Tibial artery (tissue), 4 donors: ENCODE measurements around the gene ATP1A1.

Experiments
- DNase-seq, 2 donors: peaks; one replicate each; pipeline ENCODE4 v3.0.0-alpha.2; 2019
- H3K27ac ChIP-seq, 2 donors: fragments of 200-600 bp; sonication (generic) in 1 of 2; 1 replicate in 1 of 2; 2 replicates in 1 of 2; pipeline ENCODE4 v1.5.1; 2018 to 2019; ENCODE audit warnings: mild to moderate bottlenecking in 1 of 2
- H3K27me3 ChIP-seq, 2 donors: fragments of 200-600 bp; sonication (generic) in 1 of 2; one replicate each; pipeline versions ENCODE4 v1.5.1 to v1.6.0; 2016 to 2019
- H3K36me3 ChIP-seq, 3 donors: fragments of 200-600 bp; sonication (generic) in 2 of 3; one replicate each; pipeline ENCODE4 v1.5.1; 2016 to 2019; ENCODE audit warnings: mild to moderate bottlenecking in 2 of 3
- H3K4me1 ChIP-seq, 4 donors: fragments of 200-600 bp; sonication (generic) in 2 of 4; 1 replicate in 3 of 4; 2 replicates in 1 of 4; pipeline ENCODE4 v1.5.1; 2016 to 2019
- H3K4me3 ChIP-seq, 2 donors: fragments of 200-600 bp; sonication (generic) in 1 of 2; 1 replicate in 1 of 2; 2 replicates in 1 of 2; pipeline ENCODE4 v1.5.1; 2018 to 2019; ENCODE audit warnings: mild to moderate bottlenecking in 2 of 2
- H3K9me3 ChIP-seq, 3 donors: fragments of 200-600 bp; sonication (generic) in 1 of 3; one replicate each; pipeline ENCODE4 v1.5.1; 2016 to 2019
- CTCF ChIP-seq, 2 experiments: fragments of 200-600 bp in 1 of 2; fragments of 450-650 bp in 1 of 2; IDR thresholded peaks; one replicate each; pipeline ENCODE4 v1.5.1; 2017 to 2019; ENCODE audit warnings: antibody characterized with exemption in 2 of 2, mild to moderate bottlenecking in 1 of 2, moderate library complexity in 1 of 2
- intact Hi-C: fragments of 100-400 bp; cut with DNase I; formaldehyde crosslinking; loops from one replicate; pipeline ENCODE4 v1.15.0; 2023; ENCODE audit warnings: low total_unique reads

The ATP1A1 gene

DNA sequence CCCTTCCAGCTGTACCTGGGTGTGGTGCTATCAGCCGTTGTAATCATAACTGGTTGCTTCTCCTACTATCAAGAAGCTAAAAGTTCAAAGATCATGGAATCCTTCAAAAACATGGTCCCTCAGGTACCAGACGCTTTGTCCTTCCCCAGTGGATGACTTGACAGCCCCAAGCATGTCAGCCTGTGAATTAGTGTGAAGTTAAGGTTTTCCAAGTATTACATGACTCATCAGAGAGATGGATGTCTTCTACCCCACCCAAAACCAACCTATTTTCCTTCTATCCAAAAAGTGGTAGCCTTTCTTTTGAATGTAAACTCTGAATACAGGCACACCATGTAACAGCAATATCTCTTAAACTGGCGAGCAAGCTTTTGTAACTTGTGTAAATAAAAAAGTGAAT is 15.1 kb downstream of the ATP1A1 start:
- H3K9me3 ChIP-seq, result no peaks in the 10 kb centered on the region
- no peak for DNase-seq
- no peak overlapping the region for H3K4me3 ChIP-seq
- H3K27me3 ChIP-seq, result no peaks in the 10 kb centered on the region
- H3K36me3 ChIP-seq, result peaks cover 82 to 89% (median 87%) of the 10 kb centered on the region in 3 donors
- TF ChIP-seq CTCF (IDR thresholded peaks at IDR 0.05), result no peak
- intact Hi-C loops, result no loop called here
- peaks cover 0 to 11% (median 3%) of the 10 kb centered on the region in 4 donors for H3K4me1 ChIP-seq
- no peak overlapping the region for H3K27ac ChIP-seq

GRCh38 chr1:116389013-116389412 is 16.0 kb downstream of the ATP1A1 start:
- no peak overlapping the region for H3K4me3 ChIP-seq
- no peak for DNase-seq
- peaks cover 91 to 97% (median 96%) of the 10 kb centered on the region in 3 donors for H3K36me3 ChIP-seq
- no peak for TF ChIP-seq CTCF (IDR thresholded peaks at IDR 0.05)
- H3K27me3 ChIP-seq, result no peaks in the 10 kb centered on the region
- intact Hi-C loops, result no loop called here
- H3K27ac ChIP-seq, result no peak overlapping the region
- H3K9me3 ChIP-seq, result no peaks in the 10 kb centered on the region
- peaks cover 0 to 3% (median 0%) of the 10 kb centered on the region in 4 donors for H3K4me1 ChIP-seq

- DNase-seq, result no peak
- intact Hi-C loops, result no loop called here
- TF ChIP-seq CTCF (IDR thresholded peaks at IDR 0.05), result no peak
- H3K27ac ChIP-seq, result no peak overlapping the region
- no peaks in the 10 kb centered on the region for H3K9me3 ChIP-seq
- H3K4me3 ChIP-seq, result no peak overlapping the region
- H3K4me1 ChIP-seq, result no peaks in the 10 kb centered on the region
- H3K36me3 ChIP-seq, result peaks cover 95 to 99% (median 98%) of the 10 kb centered on the region in 3 donors
- no peaks in the 10 kb centered on the region for H3K27me3 ChIP-seq
Measured at GRCh38 chr1:116389686-116390085, 16.6 kb downstream of the ATP1A1 start.

DNA sequence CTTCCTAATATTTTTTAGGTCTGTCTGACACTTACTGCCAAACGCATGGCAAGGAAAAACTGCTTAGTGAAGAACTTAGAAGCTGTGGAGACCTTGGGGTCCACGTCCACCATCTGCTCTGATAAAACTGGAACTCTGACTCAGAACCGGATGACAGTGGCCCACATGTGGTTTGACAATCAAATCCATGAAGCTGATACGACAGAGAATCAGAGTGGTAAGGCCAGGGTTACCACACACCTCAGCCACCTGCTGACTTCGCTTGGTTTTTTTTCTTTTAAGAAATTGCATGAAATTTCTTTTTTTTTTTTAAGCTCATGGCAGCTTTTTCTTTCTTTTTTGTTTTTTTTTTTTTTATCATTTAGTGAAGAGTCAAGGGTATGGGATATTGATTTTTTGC is 17.2 kb downstream of the ATP1A1 start:
- intact Hi-C loops, result no loop called here
- DNase-seq, result no peak
- TF ChIP-seq CTCF (IDR thresholded peaks at IDR 0.05), result no peak
- H3K36me3 ChIP-seq, result peaks cover 96 to 100% (median 99%) of the 10 kb centered on the region in 3 donors
- H3K9me3 ChIP-seq, result no peaks in the 10 kb centered on the region
- no peak overlapping the region for H3K4me3 ChIP-seq
- no peaks in the 10 kb centered on the region for H3K27me3 ChIP-seq
- H3K4me1 ChIP-seq, result no peaks in the 10 kb centered on the region
- no peak overlapping the region for H3K27ac ChIP-seq

GRCh38 chr1:116391185-116391584 is 18.1 kb downstream of the ATP1A1 start:
- peaks cover 94 to 100% (median 98%) of the 10 kb centered on the region in 3 donors for H3K36me3 ChIP-seq
- H3K27me3 ChIP-seq, result no peaks in the 10 kb centered on the region
- no peak for DNase-seq
- H3K4me3 ChIP-seq, result no peak overlapping the region
- intact Hi-C loops, result no loop called here
- TF ChIP-seq CTCF (IDR thresholded peaks at IDR 0.05), result no peak
- H3K27ac ChIP-seq, result no peak overlapping the region
- no peaks in the 10 kb centered on the region for H3K9me3 ChIP-seq
- H3K4me1 ChIP-seq, result no peaks in the 10 kb centered on the region
